ENCODE measurements around the gene SMG1. TPM values are rescaled to one million over a fixed set of nuclear protein-coding genes. Genes with fewer than 3 reads are reported as not detected.

The SMG1 gene
- total RNA-seq, 1 donor from 2014 or later = 37.9 TPM

DNA sequence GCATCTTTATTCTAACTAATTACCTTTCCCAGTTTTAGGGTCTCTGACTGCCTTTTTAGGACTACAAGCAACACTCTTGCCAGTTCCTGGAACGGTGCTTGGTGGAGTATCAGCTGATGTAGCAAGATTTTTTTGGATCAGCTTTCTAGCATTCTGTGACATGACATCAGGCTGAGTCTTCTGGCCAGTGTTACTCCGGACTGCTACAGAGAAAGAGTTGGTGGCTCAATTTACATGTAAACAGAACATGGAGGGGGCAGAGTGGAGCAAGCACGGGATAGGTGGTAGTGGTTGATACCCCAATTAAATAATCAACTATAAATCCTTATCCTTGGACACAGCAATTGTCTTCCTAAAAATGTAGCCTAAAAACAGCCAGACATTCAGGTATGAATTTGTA lies 114.3 kb downstream of the SMG1 start:
- intact Hi-C loops (cut with DNase I) = no loop called here
- no peak for ATAC-seq
- DNase-seq (ENCODE audit: missing footprints) = no peak

DNA sequence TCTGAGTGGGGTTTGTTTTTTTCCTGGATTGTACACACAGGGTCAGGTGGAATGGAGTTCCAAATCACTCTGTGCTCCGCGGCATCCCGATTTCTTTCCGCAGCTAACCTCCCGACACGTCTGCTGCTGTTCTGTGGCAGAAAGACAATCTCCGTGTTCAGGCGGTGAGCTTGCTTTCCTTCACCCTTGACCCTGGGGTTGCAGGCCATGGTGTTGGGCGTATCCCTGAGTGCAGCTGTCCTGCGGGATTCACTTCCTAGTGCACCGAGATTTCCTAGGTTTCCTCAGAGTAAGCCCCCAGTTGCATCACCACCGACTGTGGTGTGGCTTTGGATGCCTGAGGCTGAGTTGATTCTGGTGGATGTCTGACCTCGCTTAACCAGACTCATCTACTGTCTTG lies 117.0 kb downstream of the SMG1 start:
- ATAC-seq (no peak), DNase-seq (ENCODE audit: missing footprints) (no peak)
- intact Hi-C loops (cut with DNase I) = loop anchor here (10.0 kb wide), 2 partner anchors 256 to 716 kb away; partner anchors contain the start of genes CCP110, COQ7 and GDE1

DNA sequence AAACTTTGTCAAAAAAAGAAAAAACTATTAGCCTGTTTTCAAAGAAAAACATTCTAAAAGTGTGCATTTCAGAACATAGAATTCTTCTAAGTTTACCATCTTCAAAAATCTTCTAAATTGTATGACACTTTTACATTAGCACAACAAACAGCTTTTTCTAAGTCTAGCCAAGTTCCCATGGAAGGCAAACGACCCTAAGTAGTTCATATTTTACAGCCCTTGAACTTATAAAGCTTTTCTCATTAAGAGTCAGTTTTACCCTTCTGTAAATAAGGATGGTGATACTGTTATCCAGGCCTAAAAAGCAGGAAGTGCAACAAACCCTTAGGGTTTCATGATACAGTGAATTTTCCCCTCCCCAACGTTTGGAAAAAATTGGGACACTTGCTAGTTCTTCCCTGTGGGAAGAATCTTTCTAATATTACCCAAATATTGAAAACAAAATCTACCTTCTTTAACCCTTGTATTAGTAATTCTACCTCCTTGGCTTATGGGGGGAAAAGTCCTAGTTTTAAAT lies 120.9 kb downstream of the SMG1 start:
- DNase-seq (ENCODE audit: missing footprints) = no peak
- intact Hi-C loops (cut with DNase I) = loop anchor here (10.0 kb wide), 2 partner anchors 259 to 719 kb away; partner anchors contain the start of genes CCP110, COQ7 and GDE1
- ATAC-seq = no peak

DNA sequence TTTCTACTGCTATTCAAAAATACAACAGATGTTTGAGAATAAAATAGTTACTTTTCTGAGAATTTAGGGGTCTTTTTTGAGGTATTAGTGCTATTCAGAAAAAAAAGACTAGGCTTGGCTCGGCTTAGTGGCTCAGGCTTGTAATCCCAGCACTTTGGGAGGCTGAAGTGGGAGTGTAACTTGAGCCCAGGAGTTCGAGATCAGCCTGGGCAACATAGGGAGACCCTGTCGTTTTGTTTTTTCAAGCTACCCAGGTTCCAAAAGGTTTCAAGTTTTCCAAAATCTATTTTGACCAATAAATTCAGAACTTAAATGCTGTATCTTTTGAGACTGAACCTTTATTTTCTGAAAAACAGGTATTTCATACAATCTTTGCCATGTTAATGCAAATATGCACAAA lies 121.7 kb downstream of the SMG1 start:
- no peak for ATAC-seq
- intact Hi-C loops (cut with DNase I) = loop anchor here (5.0 to 10.0 kb wide), 3 partner anchors 163 to 720 kb away; partner anchors contain the start of genes CCP110, COQ7 and GDE1
- no peak for DNase-seq (ENCODE audit: missing footprints)

DNA sequence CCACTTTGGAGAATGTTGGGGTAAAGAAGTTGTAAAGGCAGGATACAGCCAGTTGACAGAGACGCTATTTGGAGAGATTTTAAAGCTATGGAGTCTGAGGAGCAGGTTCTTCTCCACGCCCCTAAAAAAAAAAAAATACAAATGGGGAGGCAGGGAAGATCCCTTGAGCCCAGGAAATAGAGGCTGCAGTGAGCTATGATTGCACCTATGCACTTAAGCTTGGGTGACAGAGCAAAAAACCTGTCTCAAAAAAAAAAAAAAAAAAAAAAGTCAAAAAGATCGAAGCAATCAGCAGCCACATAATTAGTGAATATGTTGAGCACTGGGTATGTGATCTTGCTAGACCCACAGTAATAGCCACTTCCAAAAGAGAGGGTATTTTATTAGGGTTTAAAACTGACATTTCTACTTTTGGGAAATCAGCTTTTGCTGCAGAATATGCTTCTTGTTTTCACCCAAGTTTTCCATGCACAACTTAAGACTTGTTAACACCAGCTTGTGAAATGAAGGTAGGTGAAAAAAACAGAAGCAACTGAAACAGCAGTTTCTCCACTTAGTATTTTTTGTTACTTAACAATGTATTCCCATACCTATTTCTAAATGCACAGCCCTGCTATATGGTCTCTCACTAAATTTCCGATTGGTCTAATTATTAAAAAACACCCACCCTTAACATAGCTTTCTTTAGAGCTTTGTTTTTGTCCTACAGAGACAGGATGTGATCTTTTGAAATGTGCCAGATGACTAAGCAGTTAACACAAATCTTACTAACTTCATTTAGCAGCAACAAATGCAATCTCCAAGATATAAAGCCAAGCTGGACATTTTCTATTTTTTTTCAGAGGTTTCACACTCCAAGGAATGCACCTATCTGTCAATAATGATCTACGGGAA lies 122.4 kb downstream of the SMG1 start:
- no peak for ATAC-seq
- intact Hi-C loops (cut with DNase I) = loop anchor here (5.0 to 10.0 kb wide), 3 partner anchors 163 to 721 kb away; partner anchors contain the start of genes CCP110, COQ7 and GDE1

DNA sequence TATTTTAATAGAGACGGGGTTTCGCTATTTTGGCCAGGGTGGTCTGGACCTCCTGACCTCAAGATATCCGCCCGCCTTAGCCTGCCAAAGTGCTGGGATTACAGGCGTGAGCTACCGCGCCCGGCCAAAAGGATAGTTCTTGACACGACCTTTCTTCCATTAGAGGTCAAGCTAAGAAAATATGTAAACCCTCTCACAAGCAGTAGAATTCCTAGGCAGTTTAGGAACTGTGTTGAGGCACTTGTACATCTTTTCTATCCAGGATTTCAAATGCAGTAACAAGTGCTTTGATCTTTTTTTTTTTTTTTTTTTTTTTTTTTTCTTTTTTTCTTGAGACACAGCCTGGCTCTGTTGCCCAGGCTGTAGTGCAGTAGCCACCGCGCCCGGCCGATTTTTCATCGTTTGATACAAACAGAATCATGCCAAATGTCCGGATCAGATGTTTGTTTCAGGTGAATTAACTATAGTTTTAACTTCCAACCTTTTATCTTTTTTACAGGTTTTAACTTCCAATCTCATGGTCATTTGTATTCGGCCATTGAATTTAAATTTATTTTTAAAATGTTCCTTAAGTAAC lies 123.4 kb downstream of the SMG1 start:
- intact Hi-C loops (cut with DNase I) = loop anchor here (5.0 to 10.0 kb wide), 3 partner anchors 164 to 722 kb away; partner anchors contain the start of genes CCP110, COQ7 and GDE1
- no peak for ATAC-seq
- DNase-seq (ENCODE audit: missing footprints) = no peak

More for the DNA sequence above, 122.4 kb downstream of the SMG1 start:
- no peak for DNase-seq (ENCODE audit: missing footprints)

DNA sequence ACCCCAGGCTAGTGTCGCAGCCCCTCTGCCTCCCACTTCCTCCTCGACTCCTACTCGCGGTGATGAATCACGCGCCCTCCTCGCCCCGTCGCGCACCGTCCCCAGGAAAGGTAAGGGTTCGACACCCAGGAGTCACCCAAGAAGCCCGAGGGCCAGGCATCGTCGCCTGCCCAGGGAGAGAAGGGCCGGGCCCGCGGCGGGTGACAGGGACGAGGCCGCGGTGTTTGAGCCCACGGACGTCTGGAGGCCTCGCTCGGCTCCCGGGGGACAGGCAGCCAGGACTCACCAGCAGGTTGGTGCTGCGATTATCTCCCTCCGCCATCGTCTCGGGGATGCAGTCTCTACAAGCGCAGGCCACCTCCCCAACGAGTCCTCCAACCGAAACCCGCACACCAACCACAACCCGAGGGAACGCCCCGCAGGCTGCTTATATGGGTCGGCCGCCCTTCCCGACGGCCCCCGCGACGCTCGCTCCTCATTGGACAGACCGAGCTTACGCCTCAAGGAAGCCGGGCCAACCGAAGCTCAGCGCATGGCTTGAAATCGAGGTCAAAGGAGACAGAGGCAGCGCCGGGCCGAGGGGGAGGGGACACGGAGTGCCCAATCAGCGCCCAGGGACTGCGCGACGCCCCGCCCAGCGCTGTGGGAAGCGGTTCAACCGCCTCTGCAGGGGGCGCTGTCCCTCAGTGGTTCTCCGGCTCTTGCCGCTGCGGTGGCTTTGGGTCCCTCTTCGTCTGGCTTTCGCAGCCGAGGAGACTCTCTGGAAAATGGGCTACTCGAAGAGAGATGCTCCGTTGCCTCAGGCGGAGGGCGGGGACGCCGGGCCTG lies 124.8 kb downstream of the SMG1 start, which contains the start of gene ARL6IP1:
Gene ARL6IP1, minus strand, starts transcription at position 405 of the 828 bp plus-strand sequence. Its CDS starts 83 bp downstream, at position 322.
- DNase-seq (ENCODE audit: missing footprints) (peak; percentile 100), ATAC-seq (peak; percentile 100)
- intact Hi-C loops (cut with DNase I) = loop anchor here (1.0 to 10.0 kb wide), 4 partner anchors 11 to 723 kb away; partner anchors contain the start of genes CCP110, COQ7, GDE1 and RPS15A

DNA sequence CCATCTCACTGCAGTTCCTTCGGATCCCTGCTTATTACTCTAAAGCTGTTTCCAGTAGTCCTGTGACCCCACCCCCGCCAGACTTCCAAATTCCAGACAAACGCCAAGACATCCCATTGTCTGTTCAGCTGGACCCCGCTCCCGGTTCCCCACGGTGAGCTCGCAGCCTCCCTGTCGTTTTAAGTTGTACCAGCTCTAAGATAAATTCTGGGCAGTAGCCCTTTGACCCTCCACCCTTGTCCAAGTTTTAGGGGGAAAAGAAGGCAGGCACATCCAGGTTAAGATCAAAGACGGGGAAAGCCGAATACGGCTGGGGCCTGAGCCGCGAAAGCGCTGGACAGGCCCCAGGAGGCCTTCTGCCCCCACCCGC lies 125.4 kb downstream of the SMG1 start:
- no peak for ATAC-seq
- intact Hi-C loops (cut with DNase I) = loop anchor here (1.0 to 10.0 kb wide), 4 partner anchors 10 to 724 kb away; partner anchors contain the start of genes CCP110, COQ7, GDE1 and RPS15A
- DNase-seq (ENCODE audit: missing footprints) = no peak

DNA sequence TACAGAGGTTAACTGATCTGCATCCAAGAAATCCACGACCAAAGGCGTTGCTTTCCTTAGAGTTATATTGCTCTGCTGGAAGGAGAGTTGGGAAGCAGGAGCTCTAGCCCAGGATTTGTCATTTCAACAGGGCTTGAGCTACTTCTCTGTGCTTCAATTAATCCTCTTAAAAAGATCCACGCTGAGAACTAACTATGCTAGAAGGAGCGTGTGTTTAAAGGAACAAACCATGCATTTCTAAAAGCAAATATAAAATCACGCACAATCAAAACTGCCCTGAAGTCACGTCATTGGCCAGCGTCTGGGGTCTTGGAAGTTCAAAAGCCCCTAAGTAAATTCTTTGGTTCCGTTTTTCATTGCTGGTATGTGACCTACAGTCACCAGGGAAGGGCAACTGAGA lies 125.9 kb downstream of the SMG1 start:
- intact Hi-C loops (cut with DNase I) = loop anchor here (5.0 to 10.0 kb wide), 3 partner anchors 167 to 725 kb away; partner anchors contain the start of genes CCP110, COQ7 and GDE1
- ATAC-seq (no peak), DNase-seq (ENCODE audit: missing footprints) (no peak)

DNA sequence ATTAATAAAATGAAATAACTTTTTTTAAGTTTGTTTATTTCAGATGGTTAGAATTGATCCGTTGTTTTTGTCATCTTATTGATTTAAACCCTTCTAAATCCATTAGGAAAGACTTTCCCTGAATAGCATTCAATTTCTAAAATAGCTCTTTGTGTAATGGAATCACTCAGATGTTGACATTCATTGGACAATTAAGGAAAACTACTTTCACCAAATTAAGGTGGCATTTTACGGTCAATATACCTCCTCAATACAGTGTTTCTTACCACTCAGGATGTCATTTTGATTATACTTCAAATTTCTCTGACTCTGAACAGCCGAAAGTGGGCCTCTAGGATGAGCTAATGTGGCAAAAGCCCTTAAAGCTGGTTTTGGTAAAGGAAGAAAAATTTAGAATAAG lies 126.7 kb downstream of the SMG1 start:
- no peak for ATAC-seq
- intact Hi-C loops (cut with DNase I) = no loop called here
- no peak for DNase-seq (ENCODE audit: missing footprints)

DNA sequence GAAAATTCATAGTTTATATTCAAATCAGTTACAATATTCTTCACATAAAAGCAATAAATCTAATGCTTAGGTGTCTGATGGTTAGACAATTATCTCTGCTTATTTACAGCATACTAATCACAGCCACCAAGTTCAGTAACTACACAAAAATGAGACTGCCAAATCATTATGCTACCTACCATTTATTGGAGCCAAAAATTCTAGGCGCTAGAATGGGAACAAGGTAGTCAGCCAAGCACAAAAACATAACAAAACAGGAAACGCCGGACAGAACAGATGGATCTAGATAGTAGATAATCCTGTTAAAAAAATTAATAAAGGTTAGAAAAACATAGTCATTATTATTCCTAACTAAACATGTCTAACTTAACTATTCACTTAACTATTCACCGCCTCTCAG lies 128.5 kb downstream of the SMG1 start:
- intact Hi-C loops (cut with DNase I) = no loop called here
- ATAC-seq = no peak
- no peak for DNase-seq (ENCODE audit: missing footprints)

DNA sequence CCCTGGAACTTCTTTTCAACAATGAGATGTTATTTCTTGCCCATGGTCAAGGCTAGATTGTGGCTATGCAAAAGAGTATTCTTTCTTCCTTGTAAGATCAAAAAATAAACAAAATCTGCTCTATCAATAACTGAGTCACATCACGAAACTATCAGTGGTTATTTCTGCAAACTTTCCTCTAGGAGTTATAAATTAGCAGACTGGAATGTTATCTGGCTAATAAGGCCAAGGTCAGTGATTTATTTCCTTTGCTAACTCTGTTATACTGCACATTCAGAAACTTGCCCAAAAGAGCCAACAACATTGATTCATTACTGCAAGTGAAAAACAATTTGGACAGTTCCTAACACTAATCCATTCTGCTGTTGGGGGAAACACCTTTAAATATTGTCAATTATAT lies 129.8 kb downstream of the SMG1 start:
- intact Hi-C loops (cut with DNase I) = no loop called here
- DNase-seq (ENCODE audit: missing footprints) = no peak
- ATAC-seq = no peak

DNA sequence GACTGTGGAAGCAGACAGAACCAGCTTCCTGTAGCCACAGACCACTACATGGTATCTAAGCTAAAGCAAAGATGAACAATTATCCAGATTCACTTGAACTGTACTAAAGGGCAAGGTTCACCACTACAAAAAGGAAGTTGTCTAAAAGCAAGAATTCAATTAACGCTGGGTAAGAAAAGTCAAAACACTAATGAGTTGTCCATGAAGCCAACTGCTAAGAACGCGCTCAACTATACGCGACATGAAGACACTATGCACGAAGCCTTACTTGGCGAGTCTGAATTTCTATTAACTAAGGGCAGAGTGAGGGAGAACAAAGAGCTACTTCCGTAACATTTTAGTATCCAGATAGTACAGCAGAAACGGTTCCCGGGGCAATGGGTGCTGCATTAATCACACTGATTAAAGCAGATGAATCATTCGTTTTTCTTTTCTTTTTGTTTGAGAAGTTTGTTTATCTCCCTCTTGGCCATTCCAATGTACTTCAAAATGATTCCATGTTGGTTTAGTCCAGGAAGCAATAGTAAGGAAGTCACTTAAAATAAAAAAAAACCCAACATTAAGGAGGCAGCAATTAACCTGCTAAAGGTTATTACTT lies 133.3 kb downstream of the SMG1 start:
- intact Hi-C loops (cut with DNase I) = no loop called here

DNA sequence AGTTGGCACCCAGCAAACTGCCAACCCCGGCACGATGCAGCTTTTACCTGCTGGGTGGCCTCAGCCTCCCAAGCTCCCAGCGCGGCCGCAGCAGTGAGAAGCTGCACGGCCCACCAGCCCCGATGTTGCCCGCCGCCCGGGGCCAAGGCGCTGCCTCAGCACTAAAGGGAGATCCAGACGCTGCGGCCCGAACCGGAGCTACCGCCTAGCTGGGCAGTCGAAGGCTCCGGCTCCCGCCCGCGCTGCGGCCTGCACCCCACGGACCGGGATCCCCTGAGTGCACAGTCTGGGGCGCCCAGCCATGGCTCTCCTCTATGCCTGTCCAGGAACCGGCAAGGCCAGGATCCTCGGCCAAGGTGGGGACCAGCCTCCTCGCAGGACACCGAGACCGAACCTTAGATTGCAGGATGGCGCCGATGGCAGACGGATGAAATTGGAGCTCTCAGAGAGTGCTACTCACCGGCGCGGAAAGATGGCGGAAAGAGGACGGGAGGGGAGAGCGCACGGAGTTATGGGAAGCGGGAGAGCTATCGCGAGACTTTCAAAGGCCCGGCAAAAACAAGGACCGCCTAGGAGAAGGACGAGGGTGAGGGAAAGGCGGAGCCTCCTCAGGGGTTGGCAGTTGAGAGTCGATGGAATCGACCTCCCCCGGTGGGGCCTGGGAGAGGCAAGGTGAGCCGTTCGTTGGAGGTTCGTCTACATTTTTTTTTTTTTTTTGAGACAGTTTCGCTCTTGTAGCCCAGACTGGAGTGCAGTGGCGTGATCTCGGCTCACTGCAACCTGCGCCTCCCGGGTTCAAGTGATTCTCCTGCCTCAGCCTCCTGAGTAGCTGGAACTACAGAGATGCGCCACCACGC lies 136.1 kb downstream of the SMG1 start, which contains the start of gene RPS15A:
Gene RPS15A, minus strand, starts transcription at position 485 of the 857 bp plus-strand sequence. CDS start 1,221 bp downstream, outside the sequence.
- DNase-seq (ENCODE audit: missing footprints) (peak; percentile 94), ATAC-seq (peak; percentile 100)
- intact Hi-C loops (cut with DNase I) = loop anchor here (1.0 kb wide), 1 partner anchor 11 kb away; the partner anchor contains the start of gene ARL6IP1

More for the DNA sequence above, 133.3 kb downstream of the SMG1 start:
- no peak for DNase-seq (ENCODE audit: missing footprints)
- no peak for ATAC-seq

DNA sequence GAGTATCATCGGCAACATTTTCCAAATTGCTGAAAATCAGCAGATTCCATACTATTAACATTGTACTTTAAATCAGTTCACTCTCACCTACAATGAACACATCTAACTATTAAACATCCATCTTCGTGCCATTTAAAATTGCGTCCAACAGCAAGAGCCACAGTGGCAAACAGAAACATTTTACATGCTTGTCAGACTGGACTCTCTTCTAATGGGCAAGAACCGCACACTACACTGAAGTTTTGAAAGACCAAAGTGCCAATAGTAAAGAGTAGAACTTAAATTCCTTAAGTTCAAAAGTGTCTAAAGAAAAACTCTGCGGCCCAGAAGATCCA lies 136.7 kb downstream of the SMG1 start:
- intact Hi-C loops (cut with DNase I) = no loop called here
- DNase-seq (ENCODE audit: missing footprints) (no peak), ATAC-seq (no peak)

DNA sequence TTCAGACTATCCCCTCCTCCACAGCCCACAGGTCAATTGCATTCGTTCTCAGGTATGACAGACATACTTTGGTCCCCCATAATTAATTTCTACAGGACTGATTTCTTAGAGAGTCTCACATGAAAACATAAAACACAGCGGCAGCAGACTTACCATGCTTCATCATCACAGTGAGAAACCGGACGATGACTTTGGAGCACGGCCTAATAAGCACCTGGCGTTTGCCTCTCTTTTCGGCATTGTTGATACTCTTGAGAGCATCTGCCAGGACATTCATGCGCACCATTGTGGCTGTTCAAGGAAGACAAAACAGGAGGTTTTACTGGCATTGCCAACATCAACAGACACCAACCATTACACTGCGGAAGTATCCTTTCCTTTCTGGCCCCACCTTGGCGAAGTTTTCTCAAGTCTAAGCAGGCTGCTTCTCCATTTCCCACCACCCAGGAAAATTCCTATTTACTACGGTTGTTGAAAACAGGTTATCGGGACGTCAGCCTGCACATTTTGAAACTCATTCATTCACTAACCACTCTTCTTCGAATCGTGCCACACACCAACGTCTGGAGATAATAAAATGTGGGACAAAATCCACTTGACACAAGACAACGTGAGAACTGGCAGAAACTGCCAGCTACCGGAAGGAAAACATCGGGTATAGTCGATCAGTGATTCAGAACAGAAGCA lies 137.2 kb downstream of the SMG1 start:
- ATAC-seq = no peak
- intact Hi-C loops (cut with DNase I) = no loop called here

More for the DNA sequence above, 137.2 kb downstream of the SMG1 start:
- no peak for DNase-seq (ENCODE audit: missing footprints)
